DMS53 treated with DMSO at 0.1 percent for 48 hours (cell line): ENCODE measurements around the gene EFNA3.

ENCODE experiments used
- DNase-seq: peaks from one replicate; lab custom pipeline; 2025; ENCODE audit not compliant: unreplicated experiment; lab: John Stamatoyannopoulos, UW

EFNA3 gene

GRCh38 chr1:155083052-155083541 is 4.5 kb downstream of the EFNA3 start:
- no peak for DNase-seq

- no peak for DNase-seq
Observed at GRCh38 chr1:155083865-155084721, 5.5 kb downstream of the EFNA3 start.

GRCh38 chr1:155084722-155085503 is 6.3 kb downstream of the EFNA3 start:
- DNase-seq = peak; percentile 93

- peak; percentile 17 for DNase-seq
Observed at GRCh38 chr1:155085504-155086127, 7.0 kb downstream of the EFNA3 start.

- DNase-seq = peak; percentile 27
Observed at GRCh38 chr1:155086128-155086741, 7.6 kb downstream of the EFNA3 start.

GRCh38 chr1:155086856-155087535 is 8.4 kb downstream of the EFNA3 start:
- no peak for DNase-seq

- peak; percentile 34 for DNase-seq
Observed at GRCh38 chr1:155091071-155092051, 12.7 kb downstream of the EFNA3 start.

GRCh38 chr1:155092131-155092530 is 13.5 kb downstream of the EFNA3 start:
- DNase-seq = no peak

- DNase-seq = no peak
Observed at GRCh38 chr1:155092641-155093040, 14.0 kb downstream of the EFNA3 start.

GRCh38 chr1:155093911-155094621 is 15.4 kb downstream of the EFNA3 start:
- DNase-seq = peak; percentile 54

- DNase-seq = no peak
Observed at GRCh38 chr1:155094622-155094948, 15.9 kb downstream of the EFNA3 start.

- no peak for DNase-seq
Observed at GRCh38 chr1:155099331-155099730, 20.7 kb downstream of the EFNA3 start.

GRCh38 chr1:155103325-155103724 is 24.7 kb downstream of the EFNA3 start:
- no peak for DNase-seq

GRCh38 chr1:155104605-155105534 is 26.2 kb downstream of the EFNA3 start:
- DNase-seq = no peak

- DNase-seq = no peak
Observed at GRCh38 chr1:155105604-155106011, 27.0 kb downstream of the EFNA3 start.

- DNase-seq = no peak
Observed at GRCh38 chr1:155106862-155107261, 28.2 kb downstream of the EFNA3 start.

GRCh38 chr1:155107309-155108264 is 28.9 kb downstream of the EFNA3 start:
- DNase-seq = no peak
